ENCODE results near the gene SLC9C2. TPM values are rescaled to one million over a fixed set of nuclear protein-coding genes. Genes with fewer than 3 reads are reported as not detected.

SLC9C2 gene
- total RNA-seq, 1 experiment from 2014 or later: not detected

DNA sequence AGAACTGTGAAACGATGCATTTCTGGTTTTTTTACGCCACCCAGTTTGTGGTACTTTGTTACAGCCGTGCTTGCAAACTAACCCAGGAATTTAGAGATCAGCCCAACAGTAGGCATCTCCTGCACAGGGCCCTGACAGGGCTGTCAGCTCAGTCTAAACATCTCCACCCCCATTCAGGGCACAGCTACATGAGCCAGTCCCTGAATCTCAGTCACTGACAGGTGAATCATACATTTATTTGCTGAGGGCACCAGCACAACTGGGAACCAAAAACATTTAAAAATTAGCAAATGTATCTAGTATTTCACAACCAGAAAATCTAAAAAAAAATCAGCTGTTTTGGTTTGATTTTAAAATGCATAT, 95.0 kb downstream of the SLC9C2 start:
- Histone ChIP-seq H3K27me3 (ENCODE audit: control insufficient read depth, insufficient read depth, low read length) (no peaks in the 10 kb centered on the region), H3K27ac (ENCODE audit: low read length) (no peak overlapping the region), H3K4me3 (ENCODE audit: low read depth in 2 of 2, low read length in 2 of 2) (no peak overlapping the region), H3K36me3 (ENCODE audit: control insufficient read depth, insufficient read depth, low read length) (no peaks in the 10 kb centered on the region), H3K9me3 (ENCODE audit: control insufficient read depth, insufficient read depth, low read depth, low read length) (no peaks in the 10 kb centered on the region), H3K4me1 (ENCODE audit: control insufficient read depth, insufficient read depth, low read length) (peaks cover 3% of the 10 kb centered on the region; the same call in 1 of the 2 replicates)
- ATAC-seq: peak; percentile 74
- CTCF ChIA-PET: no interaction called here
- peak; percentile 39 for DNase-seq (ENCODE audit: low read depth, low spot score)
- no TSS peak for BruUV-seq (replicated peaks)
- in situ Hi-C loops (cut with HindIII; ENCODE audit: low pct_unique_long_range_greater_than_20kb, low sequenced_read_pairs): no loop called here
- POLR2A ChIA-PET: no interaction called here
- TF ChIP-seq, protein P1, sequence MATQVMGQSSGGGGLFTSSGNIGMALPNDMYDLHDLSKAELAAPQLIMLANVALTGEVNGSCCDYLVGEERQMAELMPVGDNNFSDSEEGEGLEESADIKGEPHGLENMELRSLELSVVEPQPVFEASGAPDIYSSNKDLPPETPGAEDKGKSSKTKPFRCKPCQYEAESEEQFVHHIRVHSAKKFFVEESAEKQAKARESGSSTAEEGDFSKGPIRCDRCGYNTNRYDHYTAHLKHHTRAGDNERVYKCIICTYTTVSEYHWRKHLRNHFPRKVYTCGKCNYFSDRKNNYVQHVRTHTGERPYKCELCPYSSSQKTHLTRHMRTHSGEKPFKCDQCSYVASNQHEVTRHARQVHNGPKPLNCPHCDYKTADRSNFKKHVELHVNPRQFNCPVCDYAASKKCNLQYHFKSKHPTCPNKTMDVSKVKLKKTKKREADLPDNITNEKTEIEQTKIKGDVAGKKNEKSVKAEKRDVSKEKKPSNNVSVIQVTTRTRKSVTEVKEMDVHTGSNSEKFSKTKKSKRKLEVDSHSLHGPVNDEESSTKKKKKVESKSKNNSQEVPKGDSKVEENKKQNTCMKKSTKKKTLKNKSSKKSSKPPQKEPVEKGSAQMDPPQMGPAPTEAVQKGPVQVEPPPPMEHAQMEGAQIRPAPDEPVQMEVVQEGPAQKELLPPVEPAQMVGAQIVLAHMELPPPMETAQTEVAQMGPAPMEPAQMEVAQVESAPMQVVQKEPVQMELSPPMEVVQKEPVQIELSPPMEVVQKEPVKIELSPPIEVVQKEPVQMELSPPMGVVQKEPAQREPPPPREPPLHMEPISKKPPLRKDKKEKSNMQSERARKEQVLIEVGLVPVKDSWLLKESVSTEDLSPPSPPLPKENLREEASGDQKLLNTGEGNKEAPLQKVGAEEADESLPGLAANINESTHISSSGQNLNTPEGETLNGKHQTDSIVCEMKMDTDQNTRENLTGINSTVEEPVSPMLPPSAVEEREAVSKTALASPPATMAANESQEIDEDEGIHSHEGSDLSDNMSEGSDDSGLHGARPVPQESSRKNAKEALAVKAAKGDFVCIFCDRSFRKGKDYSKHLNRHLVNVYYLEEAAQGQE (IDR thresholded peaks at IDR 0.05; ENCODE audit: insufficient read depth in 1 of 2, low read depth in 2 of 2, low read length in 1 of 2): no peak
- no peak for TF ChIP-seq POLR2AphosphoS5 (IDR thresholded peaks at IDR 0.05; ENCODE audit: low read depth, low read length)
- TF ChIP-seq, protein P2, sequence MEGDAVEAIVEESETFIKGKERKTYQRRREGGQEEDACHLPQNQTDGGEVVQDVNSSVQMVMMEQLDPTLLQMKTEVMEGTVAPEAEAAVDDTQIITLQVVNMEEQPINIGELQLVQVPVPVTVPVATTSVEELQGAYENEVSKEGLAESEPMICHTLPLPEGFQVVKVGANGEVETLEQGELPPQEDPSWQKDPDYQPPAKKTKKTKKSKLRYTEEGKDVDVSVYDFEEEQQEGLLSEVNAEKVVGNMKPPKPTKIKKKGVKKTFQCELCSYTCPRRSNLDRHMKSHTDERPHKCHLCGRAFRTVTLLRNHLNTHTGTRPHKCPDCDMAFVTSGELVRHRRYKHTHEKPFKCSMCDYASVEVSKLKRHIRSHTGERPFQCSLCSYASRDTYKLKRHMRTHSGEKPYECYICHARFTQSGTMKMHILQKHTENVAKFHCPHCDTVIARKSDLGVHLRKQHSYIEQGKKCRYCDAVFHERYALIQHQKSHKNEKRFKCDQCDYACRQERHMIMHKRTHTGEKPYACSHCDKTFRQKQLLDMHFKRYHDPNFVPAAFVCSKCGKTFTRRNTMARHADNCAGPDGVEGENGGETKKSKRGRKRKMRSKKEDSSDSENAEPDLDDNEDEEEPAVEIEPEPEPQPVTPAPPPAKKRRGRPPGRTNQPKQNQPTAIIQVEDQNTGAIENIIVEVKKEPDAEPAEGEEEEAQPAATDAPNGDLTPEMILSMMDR (IDR thresholded peaks at IDR 0.05): no peak
- no peak for TF ChIP-seq SIN3A (IDR thresholded peaks at IDR 0.05; ENCODE audit: borderline replicate concordance, insufficient read depth, low read depth, low read length)
- TF ChIP-seq TCF7L2 (IDR thresholded peaks at IDR 0.05; ENCODE audit: low read depth, low read length): no peak
- intact Hi-C loops (cut with micrococcal nuclease; ENCODE audit: unreplicated experiment): no loop called here

DNA sequence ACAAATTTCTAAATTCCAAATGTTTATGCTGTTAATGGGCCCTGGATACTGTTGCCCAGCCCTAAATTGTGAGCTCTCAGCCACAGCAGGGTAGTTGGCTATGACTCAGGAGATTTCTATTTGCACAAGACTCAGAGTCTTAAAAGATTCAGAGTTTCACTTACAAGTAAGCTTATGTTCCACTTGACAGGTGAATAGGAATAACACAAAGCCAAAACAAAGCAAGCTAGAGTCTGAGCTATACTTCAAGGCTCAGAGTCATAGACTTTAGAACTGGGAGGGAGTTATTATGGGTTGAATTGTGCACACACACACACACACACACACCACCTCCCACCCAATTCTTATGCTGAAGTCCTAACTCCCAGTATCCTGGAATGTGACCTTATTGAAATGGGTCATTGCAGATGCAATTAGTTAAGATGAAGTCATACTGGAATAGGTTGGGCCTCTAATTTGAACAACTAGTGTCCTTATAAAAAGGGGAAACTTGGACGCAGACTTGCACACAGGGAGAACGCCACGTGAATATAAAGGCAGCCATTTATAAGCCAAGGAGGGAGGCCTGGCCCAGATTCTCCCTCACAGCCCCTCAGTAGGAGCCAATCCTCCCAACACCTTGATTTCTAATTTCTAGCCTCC, 95.5 kb downstream of the SLC9C2 start:
- intact Hi-C loops (cut with micrococcal nuclease; ENCODE audit: unreplicated experiment) (no loop called here), in situ Hi-C loops (cut with HindIII; ENCODE audit: low pct_unique_long_range_greater_than_20kb, low sequenced_read_pairs) (no loop called here)
- no TSS peak for BruUV-seq (replicated peaks)
- Histone ChIP-seq H3K36me3 (ENCODE audit: control insufficient read depth, insufficient read depth, low read length) (no peaks in the 10 kb centered on the region), H3K4me1 (ENCODE audit: control insufficient read depth, insufficient read depth, low read length) (peaks cover 3% of the 10 kb centered on the region; the same call in 1 of the 2 replicates), H3K4me3 (ENCODE audit: low read depth in 2 of 2, low read length in 2 of 2) (no peak overlapping the region), H3K9me3 (ENCODE audit: control insufficient read depth, insufficient read depth, low read depth, low read length) (no peaks in the 10 kb centered on the region), H3K27ac (ENCODE audit: low read length) (no peak overlapping the region), H3K27me3 (ENCODE audit: control insufficient read depth, insufficient read depth, low read length) (no peaks in the 10 kb centered on the region)
- peak; percentile 64 for DNase-seq (ENCODE audit: low read depth, low spot score)
- TF ChIP-seq TCF7L2 (IDR thresholded peaks at IDR 0.05; ENCODE audit: low read depth, low read length) (no peak), SIN3A (IDR thresholded peaks at IDR 0.05; ENCODE audit: borderline replicate concordance, insufficient read depth, low read depth, low read length) (no peak), POLR2AphosphoS5 (IDR thresholded peaks at IDR 0.05; ENCODE audit: low read depth, low read length) (no peak)
- TF ChIP-seq, protein P2 (IDR thresholded peaks at IDR 0.05): no peak
- TF ChIP-seq, protein P1 (IDR thresholded peaks at IDR 0.05; ENCODE audit: insufficient read depth in 1 of 2, low read depth in 2 of 2, low read length in 1 of 2): no peak
- CTCF ChIA-PET: interaction anchor here (0.7 kb wide), 1 partner anchor 31 kb away, joined by 3 read pairs; no protein-coding TSS in a partner anchor
- POLR2A ChIA-PET: no interaction called here
- peak; percentile 88 for ATAC-seq

Data from Panc1 (cell line).